GM12878 (cell line): ENCODE measurements around the gene TMTC1. TPM values are rescaled to one million over a fixed set of nuclear protein-coding genes. Genes with fewer than 3 reads are reported as not detected.

Experiments
- ATAC-seq: fragments of 200-7000 bp; cut with Tn5 transposase; 3 replicates; pipeline ENCODE4 v1.9.1; 2020; ENCODE audit warnings: mild to moderate bottlenecking, moderate library complexity
- BruUV-seq: library from RNA; stranded (reverse); fragments of 400-500 nt; replicated peaks from 2 replicates; lab custom pipeline; 2021; lab: Mats Ljungman, UMichigan
- CTCF ChIA-PET: fragments of 300-600 bp; sonication (Branson Sonifier 250); formaldehyde crosslinking; extraction: SDS; loops from one replicate; lab custom pipeline; 2021; ENCODE audit warnings: inconsistent platforms; lab: Yijun Ruan, JAX
- POLR2A ChIA-PET: fragments of 350-600 bp; formaldehyde crosslinking; extraction: SDS; loops from one replicate; lab custom pipeline; 2021; ENCODE audit warnings: inconsistent platforms; lab: Charles Lee
- RAD21 ChIA-PET: fragments of 300-600 bp; sonication (Branson Sonifier 250); formaldehyde crosslinking; loops from one replicate; lab custom pipeline; 2023; ENCODE audit warnings: antibody characterized with exemption; ENCODE audit not compliant: unreplicated experiment; lab: Charles Lee
- SMC1A ChIA-PET: fragments of 300-600 bp; sonication (Branson Sonifier 250); formaldehyde crosslinking; loops from one replicate; lab custom pipeline; 2023; ENCODE audit not compliant: unreplicated experiment, uncharacterized antibody; lab: Charles Lee
- DNase-seq: peaks from one replicate; pipeline ENCODE4 v3.0.0-alpha.2; 2011; ENCODE audit warnings: low read depth, low spot score
- FAIRE-seq: peaks from 3 replicates; lab custom pipeline; 2011; peaks lifted over from hg19 to GRCh38; lab: Jason Lieb, UNC
- H2AFZ ChIP-seq: 2 replicates; pipeline ENCODE4 v1.6.0; 2011; ENCODE audit warnings: low read depth, low read length, control low read depth; ENCODE audit not compliant: control insufficient read depth
- H3K27ac ChIP-seq: 2 replicates; pipeline ENCODE4 v1.5.1; 2011; ENCODE audit warnings: control low read depth; ENCODE audit not compliant: control insufficient read depth, insufficient read depth
- H3K27me3 ChIP-seq, 2 experiments: replicated peaks in 1 of 2; 2 replicates each; pipeline versions ENCODE4 v1.6.0 to v1.6.1; 2011; ENCODE audit warnings: low read length in 1 of 2; ENCODE audit not compliant: control insufficient read depth in 2 of 2, insufficient read depth in 2 of 2
- H3K36me3 ChIP-seq, 2 experiments: 2 replicates each; pipeline ENCODE4 v1.5.1; 2011; ENCODE audit warnings: low read length in 1 of 2; ENCODE audit not compliant: control insufficient read depth in 2 of 2, insufficient read depth in 2 of 2
- H3K4me1 ChIP-seq: 2 replicates; pipeline ENCODE4 v1.6.1; 2011; ENCODE audit warnings: mild to moderate bottlenecking, low read length, moderate library complexity, mixed read lengths; ENCODE audit not compliant: control insufficient read depth, insufficient read depth
- H3K4me2 ChIP-seq: 2 replicates; pipeline ENCODE4 v1.6.0; 2011; ENCODE audit warnings: control low read depth; ENCODE audit not compliant: control insufficient read depth, insufficient read depth
- H3K4me3 ChIP-seq: fragments of 200-600 bp; sonication (generic); 2 replicates; pipeline ENCODE4 v1.5.1; 2016
- H3K79me2 ChIP-seq: 2 replicates; pipeline ENCODE4 v1.6.0; 2011; ENCODE audit warnings: low read length; ENCODE audit not compliant: control insufficient read depth, insufficient read depth
- H3K9ac ChIP-seq: 2 replicates; pipeline ENCODE4 v1.8.0; 2011; ENCODE audit warnings: low read length, control low read depth, mixed read lengths; ENCODE audit not compliant: control insufficient read depth, insufficient read depth
- H3K9me3 ChIP-seq: replicated peaks from 3 replicates; pipeline ENCODE4 v1.5.1; 2011; ENCODE audit warnings: mild to moderate bottlenecking, low read length; ENCODE audit not compliant: control insufficient read depth, insufficient read depth
- H4K20me1 ChIP-seq: 2 replicates; pipeline ENCODE4 v1.6.0; 2011; ENCODE audit not compliant: control insufficient read depth, insufficient read depth
- DPF2 ChIP-seq: fragments of 450-650 bp; IDR thresholded peaks from 2 replicates; pipeline ENCODE4 v1.6.1; 2017; ENCODE audit warnings: mild to moderate bottlenecking
- FOS ChIP-seq: IDR thresholded peaks from 3 replicates; pipeline ENCODE4 v1.6.1; 2011; ENCODE audit warnings: borderline replicate concordance; ENCODE audit not compliant: insufficient read length; ENCODE audit errors: extremely low read depth
- JUND ChIP-seq: IDR thresholded peaks from 2 replicates; pipeline ENCODE4 v1.6.1; 2012; ENCODE audit warnings: low read depth, mild to moderate bottlenecking, low read length, improper control_type of control experiment, moderate library complexity
- LARP7 ChIP-seq: fragments of 450-650 bp; IDR thresholded peaks from 2 replicates; pipeline ENCODE4 v1.6.1; 2017; ENCODE audit warnings: mild to moderate bottlenecking
- NBN ChIP-seq: fragments of 450-650 bp; IDR thresholded peaks from 2 replicates; pipeline ENCODE4 v1.6.1; 2016
- NFYA ChIP-seq: IDR thresholded peaks from 2 replicates; pipeline ENCODE4 v1.6.1; 2011; ENCODE audit warnings: low read depth, mild to moderate bottlenecking, low read length, improper control_type of control experiment, borderline replicate concordance
- NFYB ChIP-seq: IDR thresholded peaks from 2 replicates; pipeline ENCODE4 v1.6.1; 2011; ENCODE audit warnings: low read depth, mild to moderate bottlenecking, low read length, improper control_type of control experiment, moderate library complexity; ENCODE audit not compliant: insufficient read depth
- NR2F1 ChIP-seq: fragments of 450-650 bp; conservative IDR thresholded peaks from 2 replicates; pipeline ENCODE4 v1.6.1; 2017; ENCODE audit warnings: mild to moderate bottlenecking
- POU2F2 ChIP-seq: IDR thresholded peaks from 3 replicates; pipeline ENCODE4 v1.6.1; 2011; ENCODE audit warnings: low read depth, mild to moderate bottlenecking, low read length, borderline replicate concordance
- TCF12 ChIP-seq: IDR thresholded peaks from 2 replicates; pipeline ENCODE4 v1.6.1; 2011; ENCODE audit warnings: low read depth, mild to moderate bottlenecking, low read length
- ZNF207 ChIP-seq: fragments of 450-650 bp; IDR thresholded peaks from 2 replicates; pipeline ENCODE4 v1.6.1; 2014; ENCODE audit warnings: antibody characterized with exemption, mild to moderate bottlenecking, borderline replicate concordance
- ZNF24 ChIP-seq: fragments of 450-650 bp; IDR thresholded peaks from 2 replicates; pipeline ENCODE4 v1.6.1; 2017; ENCODE audit warnings: antibody characterized with exemption, mild to moderate bottlenecking
- in situ Hi-C: fragments of 300-500 bp; cut with MboI; formaldehyde crosslinking; loops from 9 replicates; pipeline ENCODE4 v1.14.3; 2018; ENCODE audit warnings: mixed read lengths
- intact Hi-C: fragments of 100-400 bp; cut with micrococcal nuclease; formaldehyde crosslinking; loops from one replicate; pipeline ENCODE4 v1.14.2; 2022; ENCODE audit not compliant: unreplicated experiment
- polyA plus RNA-seq, 11 experiments: library from polyadenylated mRNA; depleted of rRNA in 4 of 11; unstranded in 6 of 11; stranded (reverse) in 5 of 11; fragments of >200 nt; fragmentation: Nextera tagmentation in 4 of 11; fragmentation: Illumina TruSeq in 1 of 11; extraction: Ambion mirVana in 4 of 11; extraction: Trizol in 1 of 11; gene quantifications; 1 replicate in 1 of 11; 2 replicates in 10 of 11; pipeline versions ENCODE4 v1.2.1 to v1.2.3, GENCODE V29; 2011 to 2016; ENCODE audit warnings: inconsistent platforms in 2 of 11, missing spikeins in 2 of 11, low read depth in 1 of 11
- total RNA-seq, 4 experiments: library from RNA; depleted of rRNA in 3 of 4; stranded (reverse); fragments of >200 nt in 3 of 4; fragmentation: Illumina TruSeq in 1 of 4; extraction: Trizol in 1 of 4; gene quantifications; 2 replicates each; pipeline versions ENCODE4 v1.2.1 to v1.2.3, GENCODE V29; 2013 to 2021
- TF ChIP-seq, protein P1 (sequence below): fragments of 450-650 bp; IDR thresholded peaks from 2 replicates; pipeline ENCODE4 v1.6.1; 2016; ENCODE audit warnings: mild to moderate bottlenecking
- TF ChIP-seq, protein P2 (sequence below): fragments of 450-650 bp; IDR thresholded peaks from 2 replicates; pipeline ENCODE4 v1.6.1; 2017; ENCODE audit warnings: low read depth, mild to moderate bottlenecking, moderate library complexity
- TF ChIP-seq, protein P3 (sequence below): IDR thresholded peaks from 2 replicates; pipeline ENCODE4 v1.6.1; 2012; ENCODE audit warnings: low read length, inconsistent platforms
- TF ChIP-seq, protein P4 (sequence below): fragments of 450-650 bp; IDR thresholded peaks from 2 replicates; pipeline ENCODE4 v1.6.1; 2017; ENCODE audit warnings: mild to moderate bottlenecking, moderate library complexity

The TMTC1 gene
- total and polyA plus RNA-seq, 10 of the 15 experiments (the other 5 are each of a cell fraction or from before 2014, with no cell fraction given) = 0.10 to 20.9 (median 0.57) TPM

DNA sequence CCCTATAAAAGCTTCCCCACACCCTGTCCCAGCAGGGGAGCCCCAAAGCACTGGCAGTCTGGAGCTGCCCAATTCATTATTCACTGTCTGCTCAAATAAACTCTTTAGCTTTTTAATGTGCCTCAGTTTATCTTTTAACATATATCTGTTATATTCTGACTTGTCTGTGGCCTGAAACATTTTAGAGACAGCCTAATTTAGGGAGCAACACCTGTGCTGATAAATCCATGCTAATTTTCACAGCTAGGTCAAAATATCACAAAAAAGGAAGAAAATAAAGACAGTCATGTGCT, 32.9 kb downstream of the TMTC1 start:
- ChIA-PET POLR2A (interaction anchor here (0.5 to 1.9 kb wide), 6 partner anchors 9 to 126 kb away, joined by 3 to 8 read pairs (median 5); no protein-coding TSS in a partner anchor), CTCF (interaction anchor here (0.8 to 1.8 kb wide), 3 partner anchors 21 to 1003 kb away, joined by 3 to 4 read pairs (median 3); no protein-coding TSS in a partner anchor), SMC1A (interaction anchor here (0.8 to 2.9 kb wide), 15 partner anchors 8 to 159 kb away, joined by 3 to 12 read pairs (median 4); no protein-coding TSS in a partner anchor), RAD21 (interaction anchor here (0.7 to 2.3 kb wide), 15 partner anchors 10 to 198 kb away, joined by 3 to 28 read pairs (median 5); partner anchors contain the start of gene TMTC1)
- Histone ChIP-seq H3K36me3 (no peaks in the 10 kb centered on the region), H4K20me1 (no peaks in the 10 kb centered on the region), H3K4me3 (0 out of 2 replicates have a peak overlapping the region, but pooled peaks have one; percentile 34), H3K9ac (no peak overlapping the region), H3K27me3 (no peaks in the 10 kb centered on the region), H3K4me2 (peak overlapping the region; percentile 47), H2AFZ (peak overlapping the region; percentile 42; the same call in 1 of the 2 replicates), H3K79me2 (no peaks in the 10 kb centered on the region), H3K27ac (no peak overlapping the region; the same call in 1 of the 2 replicates), H3K9me3 (no peaks in the 10 kb centered on the region; the same call in 2 of the 3 replicates), H3K4me1 (peaks cover 9% of the 10 kb centered on the region)
- intact Hi-C loops = loop anchor here (2.0 kb wide), 3 partner anchors 30 to 68 kb away; no protein-coding TSS in a partner anchor
- no TSS peak for BruUV-seq
- FAIRE-seq (peak; percentile 79), ATAC-seq (no peak), DNase-seq (no peak)
- in situ Hi-C loops = no loop called here
- TF ChIP-seq, protein P1, sequence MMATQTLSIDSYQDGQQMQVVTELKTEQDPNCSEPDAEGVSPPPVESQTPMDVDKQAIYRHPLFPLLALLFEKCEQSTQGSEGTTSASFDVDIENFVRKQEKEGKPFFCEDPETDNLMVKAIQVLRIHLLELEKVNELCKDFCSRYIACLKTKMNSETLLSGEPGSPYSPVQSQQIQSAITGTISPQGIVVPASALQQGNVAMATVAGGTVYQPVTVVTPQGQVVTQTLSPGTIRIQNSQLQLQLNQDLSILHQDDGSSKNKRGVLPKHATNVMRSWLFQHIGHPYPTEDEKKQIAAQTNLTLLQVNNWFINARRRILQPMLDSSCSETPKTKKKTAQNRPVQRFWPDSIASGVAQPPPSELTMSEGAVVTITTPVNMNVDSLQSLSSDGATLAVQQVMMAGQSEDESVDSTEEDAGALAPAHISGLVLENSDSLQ = peak; percentile 61
- TF ChIP-seq LARP7 (no peak), DPF2 (no peak; the same call in 1 of the 2 replicates), JUND (no peak), POU2F2 (0 out of 3 replicates have a peak, but pooled peaks have one; percentile 6), TCF12 (no peak), ZNF207 (no peak), NBN (0 out of 2 replicates have a peak, but pooled peaks have one; percentile 25), NFYB (no peak), NR2F1 (no peak), FOS (no peak), ZNF24 (no peak), NFYA (no peak)
- TF ChIP-seq, protein P2, sequence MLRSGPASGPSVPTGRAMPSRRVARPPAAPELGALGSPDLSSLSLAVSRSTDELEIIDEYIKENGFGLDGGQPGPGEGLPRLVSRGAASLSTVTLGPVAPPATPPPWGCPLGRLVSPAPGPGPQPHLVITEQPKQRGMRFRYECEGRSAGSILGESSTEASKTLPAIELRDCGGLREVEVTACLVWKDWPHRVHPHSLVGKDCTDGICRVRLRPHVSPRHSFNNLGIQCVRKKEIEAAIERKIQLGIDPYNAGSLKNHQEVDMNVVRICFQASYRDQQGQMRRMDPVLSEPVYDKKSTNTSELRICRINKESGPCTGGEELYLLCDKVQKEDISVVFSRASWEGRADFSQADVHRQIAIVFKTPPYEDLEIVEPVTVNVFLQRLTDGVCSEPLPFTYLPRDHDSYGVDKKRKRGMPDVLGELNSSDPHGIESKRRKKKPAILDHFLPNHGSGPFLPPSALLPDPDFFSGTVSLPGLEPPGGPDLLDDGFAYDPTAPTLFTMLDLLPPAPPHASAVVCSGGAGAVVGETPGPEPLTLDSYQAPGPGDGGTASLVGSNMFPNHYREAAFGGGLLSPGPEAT = 0 out of 2 replicates have a peak, but pooled peaks have one; percentile 7
- TF ChIP-seq, protein P3, sequence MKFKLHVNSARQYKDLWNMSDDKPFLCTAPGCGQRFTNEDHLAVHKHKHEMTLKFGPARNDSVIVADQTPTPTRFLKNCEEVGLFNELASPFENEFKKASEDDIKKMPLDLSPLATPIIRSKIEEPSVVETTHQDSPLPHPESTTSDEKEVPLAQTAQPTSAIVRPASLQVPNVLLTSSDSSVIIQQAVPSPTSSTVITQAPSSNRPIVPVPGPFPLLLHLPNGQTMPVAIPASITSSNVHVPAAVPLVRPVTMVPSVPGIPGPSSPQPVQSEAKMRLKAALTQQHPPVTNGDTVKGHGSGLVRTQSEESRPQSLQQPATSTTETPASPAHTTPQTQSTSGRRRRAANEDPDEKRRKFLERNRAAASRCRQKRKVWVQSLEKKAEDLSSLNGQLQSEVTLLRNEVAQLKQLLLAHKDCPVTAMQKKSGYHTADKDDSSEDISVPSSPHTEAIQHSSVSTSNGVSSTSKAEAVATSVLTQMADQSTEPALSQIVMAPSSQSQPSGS = no peak
- TF ChIP-seq, protein P4, sequence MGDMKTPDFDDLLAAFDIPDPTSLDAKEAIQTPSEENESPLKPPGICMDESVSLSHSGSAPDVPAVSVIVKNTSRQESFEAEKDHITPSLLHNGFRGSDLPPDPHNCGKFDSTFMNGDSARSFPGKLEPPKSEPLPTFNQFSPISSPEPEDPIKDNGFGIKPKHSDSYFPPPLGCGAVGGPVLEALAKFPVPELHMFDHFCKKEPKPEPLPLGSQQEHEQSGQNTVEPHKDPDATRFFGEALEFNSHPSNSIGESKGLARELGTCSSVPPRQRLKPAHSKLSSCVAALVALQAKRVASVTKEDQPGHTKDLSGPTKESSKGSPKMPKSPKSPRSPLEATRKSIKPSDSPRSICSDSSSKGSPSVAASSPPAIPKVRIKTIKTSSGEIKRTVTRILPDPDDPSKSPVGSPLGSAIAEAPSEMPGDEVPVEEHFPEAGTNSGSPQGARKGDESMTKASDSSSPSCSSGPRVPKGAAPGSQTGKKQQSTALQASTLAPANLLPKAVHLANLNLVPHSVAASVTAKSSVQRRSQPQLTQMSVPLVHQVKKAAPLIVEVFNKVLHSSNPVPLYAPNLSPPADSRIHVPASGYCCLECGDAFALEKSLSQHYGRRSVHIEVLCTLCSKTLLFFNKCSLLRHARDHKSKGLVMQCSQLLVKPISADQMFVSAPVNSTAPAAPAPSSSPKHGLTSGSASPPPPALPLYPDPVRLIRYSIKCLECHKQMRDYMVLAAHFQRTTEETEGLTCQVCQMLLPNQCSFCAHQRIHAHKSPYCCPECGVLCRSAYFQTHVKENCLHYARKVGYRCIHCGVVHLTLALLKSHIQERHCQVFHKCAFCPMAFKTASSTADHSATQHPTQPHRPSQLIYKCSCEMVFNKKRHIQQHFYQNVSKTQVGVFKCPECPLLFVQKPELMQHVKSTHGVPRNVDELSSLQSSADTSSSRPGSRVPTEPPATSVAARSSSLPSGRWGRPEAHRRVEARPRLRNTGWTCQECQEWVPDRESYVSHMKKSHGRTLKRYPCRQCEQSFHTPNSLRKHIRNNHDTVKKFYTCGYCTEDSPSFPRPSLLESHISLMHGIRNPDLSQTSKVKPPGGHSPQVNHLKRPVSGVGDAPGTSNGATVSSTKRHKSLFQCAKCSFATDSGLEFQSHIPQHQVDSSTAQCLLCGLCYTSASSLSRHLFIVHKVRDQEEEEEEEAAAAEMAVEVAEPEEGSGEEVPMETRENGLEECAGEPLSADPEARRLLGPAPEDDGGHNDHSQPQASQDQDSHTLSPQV = peak; percentile 20; the same call in 1 of the 2 replicates
